Activated naive CD4-positive, alpha-beta T cell treated with Interleukin-2 at 50 U/mL for 16 hours (primary cell): ENCODE measurements around the gene NGRN.

ENCODE experiments used
- DNase-seq: peaks from one replicate; pipeline ENCODE4 v3.0.0-alpha.2; 2020

The NGRN gene

GRCh38 chr15:90265271-90266060 is at the start of gene NGRN:
Gene NGRN (plus strand): TSS chr15:90265672. CDS start chr15:90265713, 41 bp downstream.
- peak; percentile 94 for DNase-seq

DNA sequence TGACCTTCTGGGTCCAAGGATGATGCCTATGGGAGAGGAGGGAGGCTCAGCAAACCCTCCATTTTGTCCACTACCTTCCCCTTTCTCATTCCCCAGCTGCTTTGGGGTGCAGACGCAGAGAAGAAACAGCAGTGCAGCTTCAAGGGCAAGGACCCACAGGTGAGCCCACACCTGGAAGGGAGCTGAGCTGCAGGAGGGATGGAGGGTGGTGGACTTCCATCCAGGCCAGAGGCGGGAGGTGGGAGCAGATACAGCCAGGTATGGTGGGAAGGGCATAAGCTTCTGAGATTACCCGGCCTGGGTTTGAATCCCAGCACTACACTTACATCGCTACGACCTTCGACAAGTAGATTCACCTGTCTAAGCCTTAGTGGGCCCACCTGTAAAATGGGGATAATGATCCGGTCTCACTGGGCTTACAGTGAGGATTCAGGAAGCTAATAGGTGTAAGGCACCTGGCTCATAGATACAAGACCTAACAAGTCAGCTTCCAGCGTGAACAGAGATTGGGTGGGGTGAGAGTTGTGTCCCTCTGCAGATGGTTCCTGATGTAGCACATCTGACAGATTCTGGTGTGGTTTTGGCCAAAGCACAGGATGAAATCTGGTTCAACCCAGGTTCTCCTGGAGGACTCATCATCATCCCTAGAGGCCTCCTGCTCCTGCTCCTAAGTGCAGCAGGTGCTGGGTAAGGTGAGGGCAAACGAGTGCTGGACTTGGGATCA is 47.6 kb upstream of the NGRN start:
- DNase-seq, result no peak

- peak; percentile 57 for DNase-seq
Measured at GRCh38 chr15:90219421-90220141, 45.9 kb upstream of the NGRN start.

GRCh38 chr15:90221246-90221900 is 44.1 kb upstream of the NGRN start:
- DNase-seq, result no peak

DNA sequence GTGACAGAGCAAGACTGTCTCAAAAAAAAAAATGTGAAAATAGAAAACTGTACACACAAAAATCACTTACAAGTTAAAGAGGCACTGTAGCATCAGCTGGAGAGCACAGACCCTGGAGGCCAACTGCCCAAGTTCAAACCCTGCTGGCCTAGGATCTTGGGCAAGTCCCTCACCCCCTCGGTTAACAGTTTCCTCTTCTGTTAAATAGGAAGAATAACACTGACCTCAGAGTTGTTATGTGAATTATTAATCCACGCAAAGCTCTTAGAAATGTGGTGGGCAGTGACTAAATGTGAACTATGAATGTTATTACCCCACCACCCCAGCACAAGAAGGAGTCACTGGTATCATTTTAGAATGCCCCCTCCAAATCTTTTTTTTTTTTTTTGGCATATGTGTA is 42.9 kb upstream of the NGRN start:
- no peak for DNase-seq

DNA sequence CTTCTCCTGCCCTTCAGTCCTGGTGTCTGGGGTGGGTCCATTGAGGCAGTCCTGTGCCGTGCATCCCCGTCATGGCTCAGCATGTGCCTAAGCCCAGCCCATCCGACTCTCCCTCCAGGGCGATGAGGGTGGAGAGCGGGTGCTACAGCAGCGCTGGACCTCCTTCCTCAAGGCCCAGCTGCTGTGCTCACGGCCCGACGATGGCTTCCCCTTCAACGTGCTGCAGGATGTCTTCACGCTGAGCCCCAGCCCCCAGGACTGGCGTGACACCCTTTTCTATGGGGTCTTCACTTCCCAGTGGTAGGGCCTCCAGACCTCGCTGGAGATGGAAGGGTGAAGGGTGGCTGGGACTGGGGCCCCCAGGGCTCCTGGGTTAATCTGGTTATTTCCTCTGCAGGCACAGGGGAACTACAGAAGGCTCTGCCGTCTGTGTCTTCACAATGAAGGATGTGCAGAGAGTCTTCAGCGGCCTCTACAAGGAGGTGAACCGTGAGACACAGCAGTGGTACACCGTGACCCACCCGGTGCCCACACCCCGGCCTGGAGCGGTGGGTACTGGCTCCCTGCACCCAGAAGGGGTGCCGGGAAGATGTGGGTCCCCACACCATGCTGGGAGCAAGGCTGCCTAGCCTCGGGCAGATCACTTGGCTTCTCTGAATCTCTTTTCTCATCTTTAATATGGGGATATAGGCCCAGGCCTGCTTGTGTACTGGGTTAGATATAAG is 41.9 kb upstream of the NGRN start:
- no peak for DNase-seq

GRCh38 chr15:90225047-90225446 is 40.4 kb upstream of the NGRN start:
- DNase-seq, result no peak

DNA sequence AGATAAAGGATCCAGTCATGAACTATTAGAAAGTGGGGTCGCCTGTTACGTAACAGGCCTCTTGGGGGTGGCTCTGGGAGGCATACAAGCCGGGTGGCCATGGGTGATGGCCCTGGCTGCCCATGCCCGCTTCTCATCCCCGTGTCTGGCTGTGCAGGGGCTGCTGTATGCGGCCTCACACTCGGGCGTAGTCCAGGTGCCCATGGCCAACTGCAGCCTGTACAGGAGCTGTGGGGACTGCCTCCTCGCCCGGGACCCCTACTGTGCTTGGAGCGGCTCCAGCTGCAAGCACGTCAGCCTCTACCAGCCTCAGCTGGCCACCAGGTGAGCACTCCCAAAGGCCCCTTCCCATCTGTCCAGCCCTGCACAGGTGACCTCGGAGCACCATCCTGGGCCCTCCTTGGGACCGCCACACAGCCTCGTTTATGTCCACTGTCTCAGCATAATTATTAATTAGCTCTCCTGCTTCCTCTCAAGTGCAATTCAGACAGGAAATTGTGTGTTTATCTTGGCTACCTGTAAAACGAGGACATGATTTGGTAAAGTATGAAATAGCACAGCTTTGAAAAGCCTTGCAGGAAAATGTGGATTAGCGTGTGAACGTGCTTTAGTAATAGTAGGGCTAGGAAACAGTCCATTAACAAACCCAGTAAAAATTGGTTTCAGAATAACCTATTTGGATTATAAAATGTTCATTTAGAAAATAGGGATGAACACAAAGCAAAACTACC is 39.8 kb upstream of the NGRN start:
- DNase-seq, result no peak

DNA sequence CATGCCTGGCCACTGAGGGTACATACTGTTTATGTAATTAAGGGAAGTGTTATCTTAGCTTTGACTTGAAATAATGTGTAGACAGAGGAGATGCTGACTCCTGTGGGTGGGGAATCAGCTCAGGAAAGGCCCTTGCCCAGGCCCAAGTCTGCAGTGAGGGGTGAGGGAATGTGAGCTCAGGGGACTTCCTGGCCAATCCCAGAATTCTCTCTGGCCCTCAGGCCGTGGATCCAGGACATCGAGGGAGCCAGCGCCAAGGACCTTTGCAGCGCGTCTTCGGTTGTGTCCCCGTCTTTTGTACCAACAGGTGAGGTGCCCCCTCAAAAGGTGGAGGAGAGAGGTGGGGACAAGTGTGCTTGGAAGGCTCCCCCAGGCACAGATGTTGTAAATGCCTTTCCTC is 38.1 kb upstream of the NGRN start:
- no peak for DNase-seq

DNA sequence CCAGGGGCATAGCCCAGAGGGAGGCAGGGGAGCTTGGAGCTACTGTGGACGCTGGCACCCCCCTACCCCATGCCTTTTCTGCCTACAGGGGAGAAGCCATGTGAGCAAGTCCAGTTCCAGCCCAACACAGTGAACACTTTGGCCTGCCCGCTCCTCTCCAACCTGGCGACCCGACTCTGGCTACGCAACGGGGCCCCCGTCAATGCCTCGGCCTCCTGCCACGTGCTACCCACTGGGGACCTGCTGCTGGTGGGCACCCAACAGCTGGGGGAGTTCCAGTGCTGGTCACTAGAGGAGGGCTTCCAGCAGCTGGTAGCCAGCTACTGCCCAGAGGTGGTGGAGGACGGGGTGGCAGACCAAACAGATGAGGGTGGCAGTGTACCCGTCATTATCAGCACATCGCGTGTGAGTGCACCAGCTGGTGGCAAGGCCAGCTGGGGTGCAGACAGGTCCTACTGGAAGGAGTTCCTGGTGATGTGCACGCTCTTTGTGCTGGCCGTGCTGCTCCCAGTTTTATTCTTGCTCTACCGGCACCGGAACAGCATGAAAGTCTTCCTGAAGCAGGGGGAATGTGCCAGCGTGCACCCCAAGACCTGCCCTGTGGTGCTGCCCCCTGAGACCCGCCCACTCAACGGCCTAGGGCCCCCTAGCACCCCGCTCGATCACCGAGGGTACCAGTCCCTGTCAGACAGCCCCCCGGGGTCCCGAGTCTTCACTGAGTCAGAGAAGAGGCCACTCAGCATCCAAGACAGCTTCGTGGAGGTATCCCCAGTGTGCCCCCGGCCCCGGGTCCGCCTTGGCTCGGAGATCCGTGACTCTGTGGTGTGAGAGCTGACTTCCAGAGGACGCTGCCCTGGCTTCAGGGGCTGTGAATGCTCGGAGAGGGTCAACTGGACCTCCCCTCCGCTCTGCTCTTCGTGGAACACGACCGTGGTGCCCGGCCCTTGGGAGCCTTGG is 37.4 kb upstream of the NGRN start:
- no peak for DNase-seq

DNA sequence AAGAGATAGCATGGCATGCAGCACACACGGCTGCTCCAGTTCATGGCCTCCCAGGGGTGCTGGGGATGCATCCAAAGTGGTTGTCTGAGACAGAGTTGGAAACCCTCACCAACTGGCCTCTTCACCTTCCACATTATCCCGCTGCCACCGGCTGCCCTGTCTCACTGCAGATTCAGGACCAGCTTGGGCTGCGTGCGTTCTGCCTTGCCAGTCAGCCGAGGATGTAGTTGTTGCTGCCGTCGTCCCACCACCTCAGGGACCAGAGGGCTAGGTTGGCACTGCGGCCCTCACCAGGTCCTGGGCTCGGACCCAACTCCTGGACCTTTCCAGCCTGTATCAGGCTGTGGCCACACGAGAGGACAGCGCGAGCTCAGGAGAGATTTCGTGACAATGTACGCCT is 36.5 kb upstream of the NGRN start:
- DNase-seq, result no peak

DNA sequence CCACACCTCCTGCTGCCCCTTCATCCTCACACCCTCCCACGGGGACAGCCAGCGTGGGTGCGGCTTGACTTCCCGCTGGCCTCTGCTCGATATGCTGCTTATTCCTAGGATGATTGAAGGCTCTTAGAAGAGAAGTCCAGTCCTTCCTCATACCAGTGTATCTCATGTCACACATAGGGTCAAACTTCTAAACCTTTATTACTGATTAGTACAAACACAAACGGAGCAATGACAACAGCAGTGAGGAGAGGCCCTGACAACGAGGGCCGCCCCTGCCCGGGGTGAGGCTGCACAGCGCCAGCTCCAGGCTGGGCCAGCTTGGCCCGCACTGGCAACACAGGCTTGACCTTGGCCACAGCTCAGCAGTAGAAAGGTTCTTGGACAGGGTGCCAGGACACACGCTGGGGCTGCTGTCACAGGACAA is 35.4 kb upstream of the NGRN start:
- DNase-seq, result no peak

GRCh38 chr15:90230610-90231009 is 34.9 kb upstream of the NGRN start:
- no peak for DNase-seq

DNA sequence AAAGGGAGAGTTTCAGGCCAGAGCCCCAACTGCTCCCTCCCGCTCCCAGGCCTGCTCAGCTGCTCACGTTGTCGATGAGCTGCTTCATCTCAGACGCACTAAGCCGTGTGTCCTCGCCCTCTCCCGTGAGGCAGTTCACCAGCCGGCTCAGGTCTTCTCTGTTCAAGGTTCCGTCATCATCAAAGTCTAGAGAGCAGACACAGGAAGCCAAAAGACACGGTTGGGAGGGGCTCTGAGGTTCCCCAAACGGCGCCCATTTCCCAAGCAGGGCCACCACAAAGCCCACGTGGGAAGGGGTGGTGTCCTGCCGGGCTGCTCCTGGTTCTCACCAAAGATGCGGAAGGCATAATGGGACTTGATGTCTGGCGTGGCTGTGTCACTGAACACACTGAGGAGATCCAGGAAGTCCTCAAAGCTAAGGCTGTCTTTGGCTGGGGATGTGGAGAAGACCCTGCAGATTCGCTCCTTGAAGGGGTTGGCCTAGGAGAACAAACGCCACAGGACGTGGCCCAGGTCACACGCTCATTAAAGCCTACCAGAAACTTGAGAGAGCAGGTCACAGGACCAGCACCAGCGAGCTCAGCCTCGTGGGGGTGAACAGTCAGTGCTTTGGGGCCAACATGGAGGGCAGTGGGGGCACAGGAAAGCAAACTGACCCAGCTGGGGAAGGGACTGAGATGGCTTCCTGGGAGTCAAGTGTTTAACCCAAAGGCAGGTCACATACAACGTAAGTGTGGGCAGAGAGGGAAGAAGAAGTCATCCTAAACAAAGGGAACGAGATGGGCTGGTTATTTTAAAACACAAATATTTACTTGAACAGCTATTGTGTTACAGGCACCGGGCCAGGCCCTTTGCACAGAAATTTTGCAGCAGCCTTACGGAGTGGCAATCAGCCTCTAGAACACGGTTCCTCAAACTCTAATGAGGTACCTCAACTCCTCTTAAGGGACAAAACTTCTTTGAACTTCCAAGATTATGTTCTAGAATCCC is 34.1 kb upstream of the NGRN start:
- DNase-seq, result peak; percentile 72

DNA sequence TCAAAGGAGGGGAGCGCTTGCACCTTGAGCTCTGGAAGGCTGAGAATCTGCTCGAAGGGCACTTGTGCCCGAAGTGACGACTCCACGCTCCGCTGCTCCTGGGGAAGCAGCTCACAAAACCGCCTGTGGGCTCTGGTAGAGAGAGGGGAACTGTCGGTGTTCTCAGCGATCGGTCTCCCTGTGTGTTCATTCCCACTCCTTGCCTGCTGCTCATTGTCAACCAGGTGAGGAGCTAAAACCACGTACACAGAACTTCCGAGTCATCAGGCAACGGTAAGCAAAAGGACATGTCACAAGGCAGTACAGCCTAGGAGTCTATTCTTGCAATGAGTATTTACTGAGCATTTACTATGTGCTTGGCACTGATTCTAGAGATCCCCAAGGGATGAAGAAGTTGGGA is 33.3 kb upstream of the NGRN start:
- no peak for DNase-seq

GRCh38 chr15:90232941-90233386 is 32.5 kb upstream of the NGRN start:
- DNase-seq, result no peak

DNA sequence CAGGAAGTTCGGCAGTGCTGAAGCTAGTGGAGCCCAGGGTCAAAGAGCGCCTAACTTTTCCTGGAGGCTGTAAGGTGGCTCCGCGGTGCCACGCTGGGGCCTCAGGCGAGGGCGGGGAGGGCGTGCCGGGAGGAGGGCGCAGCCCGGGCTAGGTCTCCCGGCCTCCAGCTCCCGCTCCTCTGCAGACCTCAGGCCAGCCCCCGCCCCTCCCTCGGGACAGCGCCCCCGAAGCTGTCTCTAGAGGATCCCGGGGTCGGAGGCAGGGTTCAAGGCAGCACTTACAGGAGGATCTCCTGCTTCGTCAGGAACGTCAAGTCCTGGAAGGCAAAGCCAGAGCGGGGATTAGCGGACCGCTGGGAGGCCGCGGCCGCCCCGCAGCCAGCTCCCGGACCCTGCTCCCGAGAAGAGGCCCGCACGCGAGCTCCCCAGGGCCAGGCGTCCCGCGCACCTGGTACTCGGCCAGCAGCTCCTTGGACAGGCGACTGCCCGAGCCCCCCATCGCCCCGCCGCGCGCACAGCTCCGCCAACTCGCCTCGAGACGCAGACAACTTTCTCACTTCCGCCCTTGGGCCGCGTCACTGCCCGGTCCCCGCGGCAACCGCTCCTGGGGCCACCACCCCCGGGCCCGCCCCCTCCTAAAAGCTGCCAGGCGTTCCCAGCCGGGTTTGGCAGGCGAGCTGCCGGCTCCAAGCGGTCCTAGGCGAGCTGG is 31.9 kb upstream of the NGRN start, which contains the start of gene CIB1:
CIB1 (minus strand) TSS at position 555 of the 709 bp plus-strand sequence; CDS start at position 499, 56 bp downstream.
- peak; percentile 98 for DNase-seq
